Activated effector memory CD4-positive, alpha-beta T cell treated with anti-CD3 and anti-CD28 coated beads, Interleukin-2, amount 50 U/mL, for 16 hours (primary cell): ENCODE measurements around the gene COX11.

Experiments
- DNase-seq: peaks from one replicate; pipeline ENCODE4 v3.0.0-alpha.2; 2020

Gene COX11, protein sequence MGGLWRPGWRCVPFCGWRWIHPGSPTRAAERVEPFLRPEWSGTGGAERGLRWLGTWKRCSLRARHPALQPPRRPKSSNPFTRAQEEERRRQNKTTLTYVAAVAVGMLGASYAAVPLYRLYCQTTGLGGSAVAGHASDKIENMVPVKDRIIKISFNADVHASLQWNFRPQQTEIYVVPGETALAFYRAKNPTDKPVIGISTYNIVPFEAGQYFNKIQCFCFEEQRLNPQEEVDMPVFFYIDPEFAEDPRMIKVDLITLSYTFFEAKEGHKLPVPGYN

GRCh38 chr17:54968262-54968987, at the start of gene COX11, which contains the start of gene STXBP4:
Gene COX11, minus strand, starts transcription at chr17:54968654. Its CDS starts 8 bp downstream, at chr17:54968646.
Gene STXBP4, plus strand, starts transcription at chr17:54968765. Its CDS starts 17,455 bp downstream, at chr17:54986220.
- DNase-seq, result peak; percentile 97

DNA sequence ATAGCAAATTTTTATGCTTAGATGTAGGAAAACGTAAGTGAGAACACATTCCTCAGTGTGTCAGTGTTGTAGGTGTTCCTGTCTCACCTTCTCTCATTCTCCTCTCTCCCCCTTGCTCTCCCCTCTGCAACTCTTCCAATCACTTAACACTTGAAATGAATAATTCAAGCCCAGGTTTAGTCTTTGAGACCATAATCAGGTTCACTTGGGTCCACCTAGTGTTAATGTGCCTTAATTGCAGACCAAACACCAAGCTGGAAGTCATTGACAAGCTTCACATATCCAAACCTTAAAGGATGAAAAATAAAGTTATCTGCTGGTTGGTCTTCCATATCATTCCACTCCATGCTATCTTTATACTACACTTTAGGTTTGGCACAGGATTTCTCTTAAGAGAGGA, 37.1 kb upstream of the COX11 start:
- DNase-seq, result no peak

- DNase-seq, result no peak
Observed at GRCh38 chr17:55004484-55004883, 36.0 kb upstream of the COX11 start.

- DNase-seq, result no peak
Observed at GRCh38 chr17:55002458-55002857, 34.0 kb upstream of the COX11 start.

DNA sequence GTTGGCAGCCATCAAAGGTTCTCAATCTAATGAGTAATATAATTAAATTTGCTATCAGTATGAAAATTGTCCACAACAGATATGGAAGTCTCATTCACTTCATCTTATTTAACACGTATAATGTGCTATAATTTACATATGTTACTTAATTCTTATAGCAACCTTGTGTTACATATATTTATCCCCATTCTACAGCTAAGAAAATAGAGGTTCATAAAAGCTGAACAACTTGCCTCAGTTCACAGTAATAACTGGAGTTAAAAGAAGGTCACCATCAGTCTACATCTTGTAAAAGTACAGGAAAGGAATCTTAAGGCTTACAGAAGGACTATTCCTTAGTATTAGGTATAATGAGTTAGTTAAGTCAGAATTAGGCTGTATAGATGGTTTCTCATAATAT, 28.0 kb upstream of the COX11 start:
- DNase-seq, result no peak

GRCh38 chr17:54992797-54993639, 24.6 kb upstream of the COX11 start:
- no peak for DNase-seq

DNA sequence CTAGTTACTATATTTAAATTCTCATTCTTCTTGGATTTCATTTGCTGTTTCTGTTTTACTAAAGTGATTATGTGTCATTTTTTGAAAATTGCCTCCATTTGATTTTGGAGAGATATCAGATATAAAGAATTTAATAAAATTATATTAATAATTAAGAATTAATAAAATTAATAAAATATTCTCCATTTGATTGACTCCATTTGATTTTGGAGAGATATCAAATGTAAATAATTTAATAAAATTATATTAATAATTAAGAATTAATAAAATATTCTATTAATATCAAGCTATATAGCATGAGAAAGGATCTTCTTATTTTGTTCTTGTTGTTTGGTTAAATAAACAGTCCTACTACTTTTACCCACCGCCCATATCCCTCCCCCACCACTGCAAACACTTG, 23.1 kb upstream of the COX11 start:
- DNase-seq, result no peak

DNA sequence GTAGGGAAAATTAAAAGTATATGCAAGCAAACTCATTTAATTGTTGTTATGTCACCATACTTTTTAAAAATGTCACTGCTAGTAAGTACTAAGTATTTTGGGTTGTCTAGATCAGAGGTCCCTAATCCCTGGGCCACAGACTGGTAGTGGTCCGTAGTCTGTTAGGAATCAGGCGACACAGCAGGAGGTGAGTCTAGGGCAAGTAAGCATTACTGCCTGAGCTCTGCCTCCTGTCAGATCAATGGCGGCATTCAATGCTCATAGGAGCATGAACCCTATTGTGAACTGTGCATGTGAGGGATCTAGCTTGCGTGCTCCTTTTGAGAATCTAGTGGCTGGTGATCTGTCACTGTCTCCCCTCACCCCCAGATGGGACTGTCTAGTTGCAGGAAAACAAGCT, 21.7 kb upstream of the COX11 start:
- DNase-seq, result no peak

DNA sequence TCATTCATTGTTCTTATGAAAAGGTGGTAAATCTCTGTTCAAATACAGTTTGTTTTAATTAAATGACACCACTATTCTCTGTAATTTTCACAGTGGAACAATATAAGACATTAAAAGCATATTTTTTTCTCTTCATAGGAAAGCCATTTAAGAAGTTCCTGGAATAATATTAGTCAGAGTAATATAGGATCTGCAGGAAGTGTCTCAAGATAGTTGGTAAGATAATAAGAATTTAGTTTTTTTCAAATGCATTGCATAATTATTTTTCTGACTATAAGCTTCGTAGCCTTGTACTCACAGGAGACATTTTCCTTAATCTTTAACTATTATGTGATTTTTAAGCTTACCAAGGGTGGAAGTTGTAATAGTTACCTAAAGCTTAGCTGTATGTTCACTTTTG, 17.0 kb upstream of the COX11 start:
- DNase-seq, result no peak

DNA sequence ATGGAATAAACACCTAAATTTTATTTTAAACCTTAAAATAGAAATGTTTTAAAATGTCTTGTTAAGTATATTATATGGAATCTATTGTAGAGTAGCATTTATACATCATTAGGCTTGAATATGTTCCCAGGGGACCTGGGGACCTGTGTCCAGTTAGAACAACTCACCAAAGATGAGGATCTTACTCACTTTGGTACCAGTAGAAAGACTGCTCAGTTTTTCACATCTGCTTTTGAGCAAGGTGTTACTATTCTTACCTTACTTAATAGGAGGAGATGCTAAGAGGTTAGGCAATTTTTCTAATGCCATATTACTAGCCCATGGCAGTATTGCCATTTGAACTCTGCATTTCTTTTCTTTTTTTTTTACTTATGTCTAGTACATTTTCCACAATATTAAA, 14.8 kb upstream of the COX11 start:
- no peak for DNase-seq

DNA sequence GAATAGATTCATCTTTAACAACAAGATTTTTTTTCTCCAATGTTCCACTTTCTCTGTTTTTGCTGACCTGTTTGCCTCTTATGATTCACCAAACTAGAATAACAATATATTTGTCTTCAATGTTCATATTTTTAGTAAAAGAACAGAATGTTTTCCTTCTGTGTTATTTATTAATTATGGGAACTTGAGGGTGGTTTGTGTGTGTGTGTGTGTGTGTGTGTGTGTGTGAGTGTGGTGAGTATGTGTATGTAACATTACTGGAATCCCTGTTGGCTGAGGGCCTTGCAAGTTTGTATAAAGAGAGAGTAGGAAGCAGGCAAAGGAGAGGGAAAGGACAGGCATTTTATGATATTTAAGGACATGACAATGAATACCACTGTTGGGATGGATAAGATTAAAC, 13.9 kb upstream of the COX11 start:
- DNase-seq, result no peak

- DNase-seq, result no peak
Observed at GRCh38 chr17:54980375-54980774, 11.9 kb upstream of the COX11 start.

DNA sequence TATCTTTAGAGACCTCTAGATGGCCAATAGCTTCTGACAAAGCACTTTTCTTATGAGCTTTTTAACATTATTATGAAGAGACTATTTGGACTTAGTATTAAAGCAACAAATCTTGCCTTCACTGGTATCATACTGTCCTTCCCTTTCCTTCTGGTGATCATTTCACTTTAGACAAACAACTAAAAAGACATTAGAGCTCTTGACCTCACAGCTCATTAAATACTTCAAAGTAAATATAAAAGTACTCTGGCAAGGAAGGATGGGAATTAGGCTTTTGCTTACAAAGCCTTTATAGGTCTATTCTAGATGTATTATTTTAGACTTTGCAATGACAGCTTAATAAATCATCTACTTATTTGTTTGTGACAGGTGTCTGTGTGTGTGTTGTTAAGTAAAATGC, 11.2 kb upstream of the COX11 start:
- DNase-seq, result no peak

- no peak for DNase-seq
Observed at GRCh38 chr17:54977744-54978143, 9.3 kb upstream of the COX11 start.

DNA sequence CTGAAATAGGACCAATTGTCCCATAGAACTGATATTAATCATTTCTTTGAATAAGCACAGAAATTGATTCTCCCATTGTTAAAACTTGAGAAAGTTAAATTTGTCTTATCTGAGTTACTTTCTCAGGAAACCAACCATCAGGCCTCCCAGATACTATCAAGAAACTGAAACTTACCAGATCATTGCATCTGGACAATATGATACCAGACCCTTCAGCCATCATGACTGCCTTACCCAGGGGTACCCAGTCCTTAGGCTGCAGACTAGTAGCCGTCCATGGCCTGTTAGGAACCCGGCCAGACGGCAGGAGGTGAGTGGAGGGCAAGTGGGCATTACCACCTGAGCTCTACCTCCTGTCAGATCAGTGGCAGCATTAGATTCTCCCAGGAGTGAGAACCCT, 7.9 kb upstream of the COX11 start:
- DNase-seq, result no peak

- DNase-seq, result no peak
Observed at GRCh38 chr17:54974759-54975158, 6.3 kb upstream of the COX11 start.

GRCh38 chr17:54972406-54973138, 4.1 kb upstream of the COX11 start:
- DNase-seq, result no peak

DNA sequence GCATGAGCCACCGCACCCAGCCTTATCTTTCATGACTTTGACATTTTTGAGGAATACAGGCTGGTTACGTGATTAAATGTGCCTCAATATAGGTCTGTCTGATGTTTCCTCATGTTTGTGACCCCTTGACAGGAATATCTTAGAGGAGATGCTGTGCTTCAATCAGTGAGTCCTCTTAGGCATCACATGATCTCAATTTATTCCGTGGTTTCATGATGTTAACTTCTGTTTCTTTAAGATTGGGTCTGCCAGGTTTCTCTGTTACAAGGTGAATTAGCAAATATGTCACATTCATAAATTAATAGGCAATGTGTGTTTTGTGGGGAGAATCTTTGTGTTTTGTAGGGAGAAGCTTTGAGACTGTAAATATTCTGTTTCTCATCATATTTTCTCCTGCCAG, 3.4 kb upstream of the COX11 start:
- no peak for DNase-seq

DNA sequence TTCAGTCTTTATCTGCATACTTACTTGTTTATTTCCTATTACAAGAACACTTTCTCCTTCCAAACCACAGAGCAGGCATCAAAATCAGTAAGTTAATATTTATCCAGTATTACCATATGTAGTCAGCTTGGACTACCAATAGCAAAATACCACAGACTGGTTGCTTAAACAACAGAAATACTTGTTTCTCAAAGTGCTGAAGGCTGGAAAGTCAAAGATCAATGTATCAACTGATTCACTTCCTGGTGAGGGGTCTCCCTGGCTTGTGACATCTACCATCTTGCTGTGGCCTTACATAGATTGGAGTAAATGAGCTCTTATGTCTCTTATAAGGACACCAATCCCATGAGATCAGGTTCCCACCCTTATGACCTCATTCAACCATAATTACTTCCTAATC, 2.7 kb upstream of the COX11 start:
- DNase-seq, result no peak

DNA sequence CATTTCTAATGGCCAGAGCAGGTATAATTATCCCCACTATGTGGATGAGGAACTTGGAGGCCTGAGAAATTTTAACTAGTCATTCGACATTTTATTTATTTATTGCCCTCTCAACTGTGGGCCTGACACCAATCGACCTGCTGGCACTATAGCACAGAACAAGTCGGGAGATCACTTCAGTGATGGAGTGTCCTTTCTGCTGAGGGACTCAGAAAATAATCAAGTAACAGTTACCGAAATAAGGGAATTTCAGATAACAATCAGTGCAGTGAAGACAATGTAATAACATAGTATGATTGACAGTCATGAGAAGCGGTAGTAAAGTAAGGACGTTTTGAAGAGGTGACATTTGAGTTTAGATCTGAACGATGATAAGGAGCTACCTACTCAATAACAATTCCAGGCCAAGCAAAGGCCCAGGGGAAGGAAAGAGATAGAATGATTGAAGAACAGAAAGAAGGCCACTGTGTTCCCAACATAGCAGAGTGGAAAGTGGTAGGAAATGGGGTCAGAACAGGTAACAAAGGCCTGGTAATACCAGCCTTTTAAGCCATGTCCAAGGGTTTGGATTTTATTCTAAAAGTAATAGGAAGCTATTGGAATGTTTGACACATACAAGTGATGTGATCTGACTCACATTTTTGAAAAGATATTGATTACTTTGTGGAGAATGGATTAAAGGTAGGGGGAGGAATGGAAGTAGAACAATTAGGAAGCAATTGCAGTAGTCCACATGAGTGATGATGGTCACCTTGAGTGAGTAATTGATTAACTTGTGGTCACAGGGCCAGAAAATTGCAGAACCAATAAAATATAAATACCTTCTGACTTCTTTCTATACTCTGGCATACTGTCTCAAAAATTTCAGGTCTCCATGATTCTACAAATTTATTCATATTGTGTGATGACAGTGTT, 1.5 kb upstream of the COX11 start:
- DNase-seq, result no peak

DNA sequence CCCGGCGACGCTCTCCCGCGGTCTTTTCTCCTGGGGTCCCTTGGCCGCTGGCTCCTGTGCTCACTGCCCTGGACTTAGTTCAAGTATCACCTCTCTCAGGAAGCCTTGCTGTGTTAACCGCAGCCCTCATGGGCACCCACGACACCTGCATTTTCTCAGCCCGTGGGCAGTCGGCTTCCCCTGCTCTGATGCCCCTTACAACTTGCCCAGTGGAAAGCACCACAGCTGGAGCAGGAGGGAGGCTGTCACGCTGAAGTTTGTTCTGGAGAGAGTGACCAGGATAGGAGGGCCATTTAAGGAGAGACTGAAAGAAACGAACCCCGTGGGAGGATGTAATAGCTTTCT, 506 bp upstream of the COX11 start:
- DNase-seq, result peak; percentile 77
